OCI-LY1 (cell line): ENCODE measurements around the gene SDC3.

ENCODE experiments used
- CTCF ChIP-seq: fragments of 200-600 bp; sonication (generic), shearing (Covaris generic); IDR thresholded peaks from 2 replicates; pipeline ENCODE4 v1.5.1; 2017; ENCODE audit warnings: mild to moderate bottlenecking, antibody characterized with exemption, low read length, moderate library complexity, mixed read lengths
- EZH2 ChIP-seq: fragments of 200-600 bp; sonication (generic), shearing (Covaris generic); IDR thresholded peaks from 2 replicates; pipeline ENCODE4 v1.8.0; 2017; ENCODE audit warnings: borderline replicate concordance, mixed run types, mild to moderate bottlenecking, antibody characterized with exemption, low read length, moderate library complexity, mixed read lengths

GRCh38 chr1:30872033-30872947 is 36.3 kb downstream of the SDC3 start:
- TF ChIP-seq CTCF (no peak), EZH2 (no peak)
